Prostate gland (tissue), 2 donors: ENCODE measurements around the gene CP.

ENCODE experiments used
- POLR2A ChIP-seq: fragments of 450-650 bp; IDR thresholded peaks from one replicate; pipeline ENCODE4 v1.6.1; 2016; ENCODE audit warnings: antibody characterized with exemption, mild to moderate bottlenecking
- POLR2AphosphoS5 ChIP-seq: sonication (generic); formaldehyde crosslinking; IDR thresholded peaks from one replicate; pipeline ENCODE4 v1.6.1; 2017; ENCODE audit warnings: antibody characterized with exemption
- TF ChIP-seq, protein P1 (sequence below), 4 experiments: fragments of 200-600 bp in 2 of 4; fragments of 450-650 bp in 2 of 4; sonication (generic) in 2 of 4; IDR thresholded peaks; 1 replicate in 3 of 4; 2 replicates in 1 of 4; pipeline ENCODE4 v1.5.1; 2016 to 2019; ENCODE audit warnings: antibody characterized with exemption in 4 of 4, mild to moderate bottlenecking in 2 of 4, moderate library complexity in 2 of 4

- TF ChIP-seq, protein P1, sequence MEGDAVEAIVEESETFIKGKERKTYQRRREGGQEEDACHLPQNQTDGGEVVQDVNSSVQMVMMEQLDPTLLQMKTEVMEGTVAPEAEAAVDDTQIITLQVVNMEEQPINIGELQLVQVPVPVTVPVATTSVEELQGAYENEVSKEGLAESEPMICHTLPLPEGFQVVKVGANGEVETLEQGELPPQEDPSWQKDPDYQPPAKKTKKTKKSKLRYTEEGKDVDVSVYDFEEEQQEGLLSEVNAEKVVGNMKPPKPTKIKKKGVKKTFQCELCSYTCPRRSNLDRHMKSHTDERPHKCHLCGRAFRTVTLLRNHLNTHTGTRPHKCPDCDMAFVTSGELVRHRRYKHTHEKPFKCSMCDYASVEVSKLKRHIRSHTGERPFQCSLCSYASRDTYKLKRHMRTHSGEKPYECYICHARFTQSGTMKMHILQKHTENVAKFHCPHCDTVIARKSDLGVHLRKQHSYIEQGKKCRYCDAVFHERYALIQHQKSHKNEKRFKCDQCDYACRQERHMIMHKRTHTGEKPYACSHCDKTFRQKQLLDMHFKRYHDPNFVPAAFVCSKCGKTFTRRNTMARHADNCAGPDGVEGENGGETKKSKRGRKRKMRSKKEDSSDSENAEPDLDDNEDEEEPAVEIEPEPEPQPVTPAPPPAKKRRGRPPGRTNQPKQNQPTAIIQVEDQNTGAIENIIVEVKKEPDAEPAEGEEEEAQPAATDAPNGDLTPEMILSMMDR (IDR thresholded peaks at IDR 0.05): no peak
- no peak for TF ChIP-seq POLR2AphosphoS5
- TF ChIP-seq POLR2A: no peak
Observed at GRCh38 chr3:149212386-149212785, 9.2 kb downstream of the CP start.
